Activated CD4-positive, CD25-positive, alpha-beta regulatory T cell treated with anti-CD3 and anti-CD28 coated beads, Interleukin-2, amount 50 U/mL, for 24 hours (primary cell): Measurements from ENCODE around the gene HSPG2.

Source experiments
- ATAC-seq, 2 donors: fragments of 150-1000 bp; cut with Tn5 transposase; one replicate each; pipeline ENCODE4 v1.10.0; 2021; ENCODE audit warnings: mild to moderate bottlenecking in 1 of 2, moderate library complexity in 1 of 2

Gene HSPG2

DNA sequence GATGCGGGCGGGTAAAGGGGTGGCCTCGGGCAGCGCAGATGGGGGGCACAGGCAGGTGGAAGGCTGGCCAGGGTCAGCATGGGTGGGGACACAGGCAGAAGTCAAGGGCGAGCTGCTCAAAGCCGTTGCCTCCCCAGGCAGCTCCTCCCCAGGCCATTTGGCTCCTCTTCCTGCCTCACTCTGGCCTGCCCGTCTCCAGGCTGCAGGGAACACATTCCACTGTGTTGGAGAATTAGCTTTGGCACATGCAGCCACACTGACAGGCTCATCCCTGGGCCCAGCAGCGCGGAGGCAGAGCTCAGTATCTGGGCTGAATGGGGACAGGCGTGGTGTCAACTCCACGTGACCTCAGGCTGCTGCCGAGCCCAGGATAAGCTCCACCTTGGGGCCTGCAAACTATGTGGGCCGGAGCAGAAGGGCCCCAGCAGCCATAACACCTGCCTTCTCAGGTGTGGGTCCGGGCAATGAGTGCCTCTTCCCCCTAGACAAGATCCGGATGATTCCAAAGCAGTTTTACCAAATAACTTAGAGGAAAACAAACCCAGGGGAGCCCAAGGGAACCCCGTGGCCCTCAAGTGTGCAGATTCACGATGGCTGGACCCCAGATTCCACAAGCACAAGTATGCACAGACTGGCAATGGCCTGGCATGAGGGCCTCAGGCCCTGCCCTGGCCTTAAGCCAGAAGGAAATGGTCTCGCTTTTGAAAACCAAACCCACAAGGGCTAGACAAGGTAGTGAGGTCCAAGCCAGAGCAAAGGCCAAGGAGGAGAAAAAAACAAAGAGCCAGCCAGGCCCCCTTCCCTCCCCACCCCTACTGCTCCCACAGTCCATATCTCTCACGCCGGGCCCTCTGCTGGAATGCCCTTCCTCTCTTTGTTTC lies 40.2 kb downstream of the HSPG2 start:
- no peak for ATAC-seq

DNA sequence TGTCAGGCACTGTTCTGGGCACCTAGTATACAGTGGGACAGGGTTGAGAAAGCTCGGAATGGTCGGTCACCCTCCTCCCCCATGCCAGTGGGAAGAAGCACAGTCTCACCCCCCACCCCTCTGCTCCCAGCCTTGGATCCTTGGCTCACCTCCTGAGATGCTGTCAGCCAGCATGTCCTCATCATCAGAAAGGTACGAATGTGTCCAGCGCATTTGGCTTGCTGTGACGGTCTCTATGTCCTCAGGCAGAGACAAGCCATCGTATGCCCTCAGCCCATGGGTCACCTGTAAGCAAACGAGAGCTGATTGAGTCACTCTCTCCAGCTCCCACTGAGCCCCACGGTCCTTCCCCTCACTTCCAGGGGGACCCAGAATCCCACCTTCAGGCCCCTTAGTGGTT lies 41.1 kb downstream of the HSPG2 start:
- no peak for ATAC-seq

DNA sequence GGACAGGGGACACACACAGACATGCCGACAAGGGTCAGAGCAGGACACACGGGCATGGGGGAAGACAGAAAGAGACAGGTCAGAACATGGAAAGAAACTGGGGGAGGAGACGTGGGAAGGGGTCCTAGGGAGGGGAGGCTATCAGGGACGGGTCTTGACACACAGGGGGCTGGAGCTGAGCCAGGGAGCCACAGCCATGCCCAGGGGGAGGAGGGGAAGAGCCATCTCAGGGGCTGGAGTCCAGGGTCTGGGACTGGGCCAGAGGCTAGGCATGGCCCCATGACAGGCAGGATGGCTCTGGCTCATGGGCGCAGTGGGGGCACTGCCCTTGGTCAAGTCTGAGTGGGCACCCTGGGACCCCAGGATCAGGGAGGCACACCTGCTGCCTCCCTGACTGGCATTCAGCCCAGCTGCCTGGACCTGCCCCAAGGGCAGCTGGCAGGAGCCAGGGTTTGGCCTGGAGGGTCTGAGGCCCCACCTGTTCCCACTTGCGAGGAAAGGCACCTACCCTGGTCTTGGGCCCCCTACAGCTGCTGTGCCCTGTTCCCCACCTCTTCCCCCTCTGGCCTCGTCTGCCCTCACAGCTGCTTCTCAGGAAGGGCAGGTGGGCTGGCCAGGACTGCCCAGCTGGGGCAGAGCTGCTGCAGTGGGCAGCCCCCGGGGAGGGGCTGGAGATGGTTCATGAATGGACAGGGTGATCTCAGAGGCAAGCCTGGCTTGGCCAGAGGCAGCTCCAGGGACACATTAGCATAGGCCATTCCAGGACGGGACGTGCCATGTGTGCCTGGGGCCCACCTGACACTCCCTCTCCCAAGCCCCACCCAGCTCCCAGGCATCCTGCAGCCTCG lies 42.9 kb downstream of the HSPG2 start:
- ATAC-seq: no peak

DNA sequence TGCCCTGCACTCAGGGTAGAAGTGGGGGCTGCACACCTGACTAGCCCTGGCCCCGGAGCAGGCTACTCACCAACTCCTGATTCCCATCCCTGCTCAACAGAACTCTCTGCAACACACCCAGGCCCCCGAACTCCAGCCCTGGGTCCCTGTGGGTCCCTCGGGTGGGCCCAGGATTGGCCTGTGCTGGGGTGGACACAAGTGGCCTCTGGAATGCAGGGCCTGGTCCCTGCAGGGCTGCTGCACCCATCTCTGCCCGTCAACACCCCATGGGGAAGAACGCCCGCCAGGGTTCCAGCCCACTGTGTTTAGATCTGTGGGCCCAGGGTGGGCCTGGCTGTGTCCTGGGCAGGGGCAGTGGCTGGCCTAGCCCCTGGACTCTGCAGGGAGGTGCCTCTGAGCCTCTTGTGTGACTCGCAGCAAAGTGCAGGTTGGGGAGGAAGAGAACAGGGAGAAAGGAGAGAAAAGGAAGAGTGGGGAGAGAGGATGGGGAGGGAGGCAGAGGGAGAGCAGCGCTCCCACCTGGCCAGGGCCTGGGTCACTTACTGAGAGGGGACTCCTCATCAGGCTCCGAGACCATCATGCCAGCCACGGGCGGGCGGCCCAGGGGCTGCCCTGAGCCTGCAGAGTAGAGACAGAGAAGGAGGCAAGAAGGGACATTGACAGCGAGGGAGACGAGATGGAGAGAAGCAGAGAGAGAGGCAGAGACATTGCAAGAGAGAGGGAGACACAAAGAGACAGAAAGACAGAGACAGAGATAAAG lies 43.9 kb downstream of the HSPG2 start:
- no peak for ATAC-seq

DNA sequence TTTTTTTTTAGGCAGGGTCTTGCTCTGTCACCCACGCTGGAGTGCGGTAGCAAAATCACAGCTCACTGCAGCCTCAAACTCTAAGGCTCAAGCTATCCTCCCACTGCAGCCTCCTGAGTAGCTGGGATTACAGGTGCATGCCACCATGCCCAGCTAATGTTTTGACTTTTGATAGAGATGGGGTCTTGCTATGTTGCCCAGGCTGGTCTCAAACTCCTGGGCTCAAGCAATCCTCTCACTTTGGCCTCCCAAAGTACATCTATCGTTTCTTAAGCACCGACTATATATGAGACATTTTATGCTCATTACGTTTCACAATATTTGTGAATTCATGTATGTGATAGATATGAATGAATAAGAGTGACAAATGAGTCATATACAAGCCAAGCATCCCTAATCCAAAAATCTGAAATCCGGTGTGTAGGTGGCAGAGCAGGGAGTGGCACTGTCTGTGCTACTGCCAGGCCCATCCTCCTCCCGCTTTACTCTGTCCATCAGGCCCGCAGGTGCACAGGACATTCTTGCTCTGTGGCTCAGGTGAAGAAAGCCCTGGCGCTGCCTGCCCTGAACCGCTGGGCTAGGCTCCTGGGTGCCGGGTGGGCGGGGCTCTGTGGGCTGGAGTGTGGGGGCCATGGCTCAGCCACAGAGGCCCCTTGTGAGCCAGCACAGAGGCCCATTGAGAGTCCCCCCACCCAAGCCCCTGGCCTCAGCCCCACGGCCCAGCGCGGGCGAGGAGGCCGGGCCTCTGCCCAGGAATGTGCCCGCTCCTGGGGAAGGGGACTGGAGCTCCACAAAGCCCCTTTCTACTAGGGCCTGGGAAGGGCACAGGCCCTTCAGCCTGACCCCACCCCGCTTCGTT lies 45.3 kb downstream of the HSPG2 start:
- ATAC-seq: no peak

DNA sequence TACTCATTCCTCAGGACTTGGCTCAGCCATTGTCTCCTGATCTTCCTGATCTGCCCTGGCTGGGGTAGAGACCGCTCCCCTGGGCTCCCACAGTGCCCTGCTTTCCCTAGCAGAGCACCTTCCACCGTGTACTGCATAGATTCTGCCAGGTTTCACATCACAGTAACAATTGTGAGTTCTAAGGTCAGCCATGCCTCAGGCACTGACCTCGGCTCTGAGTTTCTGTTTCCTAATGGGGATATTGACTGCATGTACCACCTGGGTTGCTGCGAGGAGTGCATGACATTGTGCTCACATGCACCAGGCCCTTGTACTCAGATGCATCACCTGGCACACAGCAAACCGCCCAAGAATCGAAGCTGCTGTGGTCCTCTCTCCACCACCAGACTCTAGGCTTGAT lies 46.0 kb downstream of the HSPG2 start:
- no peak for ATAC-seq

DNA sequence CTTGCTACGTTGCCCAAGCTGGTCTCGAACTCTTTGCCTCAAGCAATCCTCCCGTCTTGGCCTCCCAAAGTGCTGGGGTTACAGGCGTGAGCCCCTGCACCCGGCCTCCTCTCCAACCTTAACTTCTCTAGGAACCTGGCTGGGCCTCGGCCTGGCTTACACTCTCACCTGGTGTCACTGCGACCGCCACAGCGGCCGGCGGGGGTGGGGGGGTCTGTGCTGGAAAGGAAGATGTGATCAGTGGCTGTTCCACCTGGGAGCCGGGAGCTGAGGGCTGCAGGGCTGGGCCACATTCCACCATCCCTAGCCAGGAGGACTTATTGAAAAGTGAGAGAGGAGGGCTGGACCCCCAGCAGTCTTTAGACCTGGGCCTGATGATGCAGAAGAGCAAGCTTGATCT lies 48.6 kb downstream of the HSPG2 start:
- ATAC-seq: no peak

DNA sequence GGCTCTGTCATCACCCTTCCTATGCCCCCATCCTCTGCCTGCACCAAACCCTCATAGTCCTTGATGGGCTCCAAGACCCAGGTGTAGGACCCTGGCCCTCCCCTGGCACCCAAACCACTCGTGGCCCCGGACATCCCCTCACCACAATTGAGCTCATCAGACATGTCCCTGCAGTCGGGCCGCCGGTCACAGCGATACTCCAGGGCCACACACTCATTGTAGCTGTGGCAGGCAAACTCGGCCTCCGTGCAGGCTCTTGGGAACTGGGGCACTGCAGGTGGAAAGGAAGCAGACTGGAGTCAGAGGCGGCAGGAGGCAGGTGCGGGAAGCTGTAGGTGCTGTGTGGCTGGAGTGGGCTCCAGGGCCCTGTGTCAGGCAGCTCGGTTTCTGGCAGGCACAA lies 49.3 kb downstream of the HSPG2 start:
- no peak for ATAC-seq

DNA sequence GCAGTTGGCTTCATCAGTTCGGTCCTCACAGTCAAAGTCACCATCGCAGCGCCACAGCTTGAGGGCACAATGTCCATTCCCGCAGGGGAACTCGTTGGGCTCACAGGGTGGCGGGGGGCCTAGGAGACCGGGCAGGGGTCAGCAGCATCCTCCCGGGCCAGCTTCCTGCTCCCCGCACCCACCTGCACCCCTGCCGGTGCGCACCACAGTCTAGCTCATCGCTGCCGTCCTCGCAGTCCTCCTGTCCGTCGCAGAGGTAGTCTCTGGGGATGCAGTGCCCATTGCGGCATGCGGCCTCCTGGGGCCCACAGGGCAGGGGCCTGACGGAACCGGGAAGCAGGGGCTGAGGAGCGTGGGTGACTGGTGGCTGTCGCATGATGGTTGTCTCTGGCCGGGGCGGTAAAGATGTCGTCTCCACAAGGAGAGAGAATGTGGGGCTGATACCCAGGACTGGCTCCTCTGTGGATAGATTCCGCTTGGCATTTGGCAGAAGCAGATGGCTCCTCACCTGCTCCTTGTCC lies 49.8 kb downstream of the HSPG2 start:
- ATAC-seq: no peak

DNA sequence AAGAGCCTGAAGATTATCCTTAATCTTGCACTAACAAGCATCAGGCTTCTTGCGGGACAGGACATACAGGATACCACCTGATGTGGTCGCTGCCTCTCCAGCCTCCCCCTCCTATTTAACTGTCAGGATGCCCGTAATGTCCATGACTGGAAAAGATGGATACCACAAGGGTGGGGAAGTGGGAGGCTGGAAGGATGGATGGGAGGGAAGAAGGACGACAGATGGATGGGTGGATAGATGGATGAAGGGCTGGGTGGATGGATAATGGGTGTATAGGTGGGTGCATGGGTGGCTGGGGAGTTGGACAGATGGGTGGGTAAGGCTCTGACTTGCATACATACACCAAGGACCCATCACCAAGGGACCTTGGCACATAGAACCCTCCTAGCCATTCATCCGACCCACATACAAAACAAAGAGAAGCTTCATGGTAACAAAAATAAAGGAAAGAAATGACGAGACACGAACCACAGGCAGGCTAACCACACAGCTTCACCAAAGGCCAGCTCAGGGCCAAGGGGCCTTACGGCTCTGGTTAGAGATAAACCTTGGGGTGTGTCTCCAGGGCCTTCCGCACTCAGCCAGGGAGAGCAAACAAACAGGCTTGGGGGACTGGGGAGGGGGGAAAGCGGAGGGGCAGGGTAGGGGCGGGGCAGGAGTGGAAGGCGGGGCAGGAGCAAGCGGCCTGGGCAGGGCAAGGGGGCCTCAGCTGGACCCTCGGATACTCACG lies 50.5 kb downstream of the HSPG2 start:
- no peak for ATAC-seq

DNA sequence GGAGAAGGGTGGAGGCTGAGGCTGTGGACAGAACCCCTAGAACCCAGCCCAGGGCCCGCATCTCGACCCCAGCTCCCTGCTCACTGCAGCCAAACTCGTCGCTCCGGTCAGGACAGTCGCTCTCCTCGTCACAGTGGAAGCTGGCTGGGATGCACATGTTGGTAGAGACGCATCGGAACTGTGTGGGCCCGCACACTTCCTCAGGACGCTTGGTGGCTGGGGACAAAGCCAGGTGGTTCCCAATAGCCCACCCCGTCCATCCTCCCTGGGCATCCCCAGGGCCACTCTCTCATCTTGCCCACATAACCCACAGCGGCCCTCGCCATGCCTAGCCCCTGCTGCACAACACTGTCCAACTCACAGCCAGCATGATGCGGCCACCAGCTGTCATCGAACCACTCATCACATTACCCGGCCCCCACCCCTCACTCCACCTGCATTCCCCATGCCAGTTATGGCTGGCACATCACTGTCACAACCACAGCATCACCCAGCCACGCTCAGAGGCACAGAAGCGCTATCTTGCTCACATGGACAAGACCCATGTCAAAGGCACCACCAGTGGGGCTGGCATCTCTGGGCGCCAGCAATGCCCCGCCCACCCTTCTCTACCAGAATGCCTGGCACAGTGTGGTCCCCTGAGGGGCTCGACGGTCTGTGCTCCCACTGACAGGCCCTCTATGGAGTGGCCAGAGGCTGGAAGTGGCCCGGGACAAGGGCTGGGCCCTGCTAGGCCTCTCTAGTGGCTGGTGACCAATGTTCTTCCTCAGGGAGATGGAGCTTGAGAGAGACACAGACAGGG lies 51.7 kb downstream of the HSPG2 start:
- no peak for ATAC-seq

DNA sequence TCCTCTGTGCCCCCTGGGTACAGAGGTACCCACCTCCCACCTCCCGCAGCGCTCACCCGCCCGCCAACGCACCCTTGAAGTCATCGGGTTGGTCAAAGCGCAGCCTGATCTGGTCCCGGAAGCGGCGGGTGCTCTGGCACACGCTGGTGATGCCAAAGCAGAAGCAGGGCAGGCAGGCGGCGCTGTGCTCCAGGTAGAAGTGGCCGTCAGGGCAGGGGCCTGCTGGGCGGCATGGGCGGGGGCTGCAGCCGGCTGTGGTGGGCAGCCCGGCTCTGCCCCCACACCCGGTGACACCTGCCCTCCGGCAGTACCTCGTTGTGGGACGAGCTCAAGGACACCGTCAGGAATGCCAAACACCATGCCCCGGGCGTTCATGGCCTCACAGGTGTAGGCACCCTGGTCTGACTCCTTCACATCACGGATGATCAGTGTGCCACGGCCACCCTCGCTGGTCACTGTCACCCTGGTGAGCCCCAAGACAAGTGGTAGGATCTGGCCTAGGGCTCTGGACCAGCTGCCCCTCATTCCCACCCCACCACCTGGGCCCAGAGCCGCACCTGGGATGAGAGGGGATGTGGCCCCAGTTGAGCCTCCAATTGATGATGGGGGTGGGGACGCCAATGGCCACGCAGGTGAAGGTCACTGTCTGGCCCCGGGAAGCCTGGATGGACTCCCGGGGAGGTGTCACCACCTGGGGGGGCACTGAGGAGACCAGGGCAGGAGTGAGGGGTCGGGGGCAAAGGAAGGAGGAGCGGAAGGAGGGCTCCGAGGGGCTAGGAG lies 52.5 kb downstream of the HSPG2 start:
- no peak for ATAC-seq

DNA sequence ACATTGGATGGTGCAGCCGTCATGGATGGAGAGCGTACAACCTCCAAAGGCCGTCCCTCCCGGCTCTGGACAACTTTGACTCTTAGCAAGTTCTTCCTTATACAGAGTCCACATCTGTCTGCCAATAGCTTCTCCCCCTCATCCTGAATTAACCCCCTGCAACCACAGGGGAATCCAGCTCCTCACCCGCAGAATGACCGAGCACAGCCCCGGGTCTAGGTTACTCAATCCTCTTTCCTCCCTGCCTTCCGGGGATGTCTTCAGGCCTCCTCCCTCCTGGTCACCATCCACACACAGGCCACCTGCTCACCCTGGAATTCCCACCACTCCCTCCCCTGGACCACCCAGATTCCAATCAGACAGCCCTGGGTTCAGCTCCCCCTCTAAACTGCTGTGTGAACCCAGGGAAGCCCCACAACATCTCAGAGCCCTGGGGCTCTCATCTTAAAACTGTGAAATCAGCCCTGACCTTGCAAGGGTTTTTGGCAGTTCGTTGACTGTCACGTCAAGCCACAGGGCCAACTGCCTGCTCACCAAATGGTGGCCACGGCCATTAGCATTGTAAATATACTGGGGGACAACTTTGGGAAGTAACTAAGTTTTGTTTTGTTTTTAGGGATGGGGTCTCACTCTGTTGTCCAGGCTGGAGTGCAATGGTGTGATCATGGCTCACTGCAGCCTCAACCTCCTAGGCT lies 54.2 kb downstream of the HSPG2 start:
- no peak for ATAC-seq

DNA sequence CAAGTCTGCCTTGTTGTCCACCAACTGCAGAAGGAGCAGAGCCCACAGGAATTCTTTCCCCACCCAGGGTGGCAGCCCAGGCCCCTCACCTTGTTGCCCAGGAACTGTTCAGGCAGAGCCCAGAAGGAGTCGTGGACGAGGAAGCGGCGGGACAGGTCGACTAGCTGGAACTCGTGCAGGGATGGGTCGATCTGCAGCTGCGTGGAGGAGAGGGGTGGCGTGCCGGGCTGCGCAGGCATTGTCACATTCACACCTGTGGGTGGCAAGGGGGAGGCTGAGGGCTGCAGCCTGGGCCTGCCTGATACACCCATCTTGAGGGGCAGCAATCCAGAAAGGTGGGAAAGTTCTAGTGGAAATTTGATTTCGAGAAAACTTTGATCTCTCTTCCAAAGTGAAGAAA lies 55.9 kb downstream of the HSPG2 start:
- no peak for ATAC-seq

DNA sequence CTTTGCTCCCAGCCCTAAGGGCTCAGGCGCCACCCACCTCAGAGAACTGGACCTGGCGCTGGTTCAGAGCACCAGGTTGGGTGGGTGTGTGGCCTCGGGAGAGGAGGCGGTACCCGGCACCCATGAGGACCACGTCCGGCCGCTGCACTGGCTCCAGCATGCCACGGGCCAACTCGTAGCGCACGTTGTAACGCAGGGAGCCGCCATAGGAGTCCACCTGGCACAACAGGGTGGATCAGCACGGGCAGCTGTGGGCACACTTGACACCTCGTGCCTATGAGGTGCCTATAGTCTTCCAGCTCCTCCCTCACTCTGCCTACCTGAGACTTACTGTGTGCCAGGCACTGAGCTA lies 56.5 kb downstream of the HSPG2 start:
- ATAC-seq: no peak

DNA sequence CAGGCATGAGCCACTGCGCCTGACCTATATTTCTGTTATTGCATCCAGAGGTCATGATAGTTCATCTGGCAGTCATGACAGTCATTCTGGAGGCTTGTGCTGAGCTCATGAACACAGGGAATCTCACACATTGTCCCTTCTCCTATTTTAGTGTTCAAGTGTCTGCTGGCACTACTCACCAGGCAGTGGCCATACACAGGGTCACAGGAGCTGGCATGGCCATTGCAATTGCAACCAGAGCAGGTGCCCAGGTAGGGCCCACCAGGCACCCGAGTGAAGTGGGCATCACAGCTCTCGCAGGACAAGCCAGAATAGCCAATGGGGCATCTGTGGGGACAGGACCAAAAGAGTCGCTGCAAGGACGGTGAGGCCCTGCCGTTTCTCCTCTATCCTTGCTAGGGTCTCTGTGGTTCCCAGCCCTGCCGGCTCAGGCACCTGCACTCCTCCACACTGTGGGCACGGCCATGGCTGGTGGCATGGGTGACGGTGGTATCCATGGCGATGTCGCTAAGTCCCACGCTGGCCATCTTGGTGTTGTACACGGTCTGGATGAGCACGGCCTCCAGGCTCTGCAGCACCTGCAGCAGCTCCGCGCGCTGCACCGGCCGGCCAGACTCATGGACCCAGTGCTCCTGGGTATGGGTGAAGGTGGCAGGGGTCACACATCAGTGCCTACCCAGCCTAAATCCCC lies 57.0 kb downstream of the HSPG2 start:
- no peak for ATAC-seq

DNA sequence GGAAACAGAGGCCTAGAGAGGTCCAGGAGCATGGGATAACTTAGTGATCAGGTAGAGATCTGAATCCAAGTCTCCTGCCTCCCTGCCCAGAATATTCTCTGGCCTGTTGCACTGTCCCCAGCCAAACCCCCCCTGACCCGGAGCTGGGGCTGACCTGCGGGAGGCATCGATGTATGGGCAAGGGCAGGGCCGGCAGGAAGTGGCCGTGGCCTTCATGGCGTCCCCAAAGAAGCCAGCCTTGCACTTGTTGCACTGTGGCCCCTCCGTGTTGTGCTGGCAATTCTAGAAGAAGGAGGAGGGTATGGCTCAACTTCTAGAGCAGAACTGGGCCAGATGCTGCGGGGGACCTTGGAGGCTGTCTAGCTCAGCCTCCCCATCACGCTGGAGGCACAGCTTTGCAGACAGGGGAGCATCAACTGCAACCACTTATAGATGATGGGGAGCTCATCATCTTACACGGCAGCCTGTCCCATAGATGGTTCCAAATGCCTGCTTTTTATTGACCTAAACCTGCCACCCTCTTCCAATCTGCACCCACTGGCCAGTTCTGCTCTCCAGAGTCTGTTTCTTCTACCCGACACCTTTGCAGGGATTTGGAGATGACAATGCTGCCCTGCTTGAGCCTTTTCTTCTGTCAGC lies 58.2 kb downstream of the HSPG2 start:
- ATAC-seq: no peak
